Testis (tissue), 2 donors: Measurements from ENCODE around the gene CLMN.

Experiments used
- CTCF ChIP-seq, 3 experiments: fragments of 450-650 bp in 2 of 3; fragments of 200-600 bp in 1 of 3; sonication (generic) in 1 of 3; IDR thresholded peaks; one replicate each; pipeline ENCODE4 v1.5.1; 2016 to 2019; ENCODE audit warnings: antibody characterized with exemption in 3 of 3, mild to moderate bottlenecking in 2 of 3, moderate library complexity in 1 of 3
- POLR2A ChIP-seq: fragments of 450-650 bp; IDR thresholded peaks from one replicate; pipeline ENCODE4 v1.6.1; 2017; ENCODE audit warnings: antibody characterized with exemption, mild to moderate bottlenecking, moderate library complexity

- TF ChIP-seq CTCF (IDR thresholded peaks at IDR 0.05) (no peak), POLR2A (no peak)
Measured at GRCh38 chr14:95200404-95200803, 119.3 kb downstream of the CLMN start.
